Measurements from ENCODE around the gene STAT1.
"Not testable (repeated sequence)": the region's sequence is repeated elsewhere in the genome, so short reads cannot be mapped to it uniquely, and the experiment has no call there.

Gene STAT1

GRCh38 chr2:190961918-190962487 is 52.0 kb downstream of the STAT1 start:
- Mint-ChIP-seq H3K4me1 (peaks cover 8% of the 10 kb centered on the region), H3K36me3 (peaks cover 13% of the 10 kb centered on the region), H3K27me3 (no peaks in the 10 kb centered on the region), H3K27ac (peak overlapping the region; percentile 37), H3K4me3 (no peak overlapping the region), H3K9me3 (no peaks in the 10 kb centered on the region)
- no peak for ATAC-seq (ENCODE audit: low read depth)
- DNase-seq (ENCODE audit: low spot score in 2 of 2) = no peak

GRCh38 chr2:190961117-190961516 is 52.9 kb downstream of the STAT1 start:
- not testable (repeated sequence) for H3K27me3 Mint-ChIP-seq; H3K27ac Mint-ChIP-seq; ATAC-seq (ENCODE audit: low read depth); DNase-seq (ENCODE audit: low spot score in 2 of 2); H3K4me3 Mint-ChIP-seq; H3K9me3 Mint-ChIP-seq
- H3K4me1 Mint-ChIP-seq = peaks cover 11% of the 10 kb centered on the region
- H3K36me3 Mint-ChIP-seq = peaks cover 17% of the 10 kb centered on the region

DNA sequence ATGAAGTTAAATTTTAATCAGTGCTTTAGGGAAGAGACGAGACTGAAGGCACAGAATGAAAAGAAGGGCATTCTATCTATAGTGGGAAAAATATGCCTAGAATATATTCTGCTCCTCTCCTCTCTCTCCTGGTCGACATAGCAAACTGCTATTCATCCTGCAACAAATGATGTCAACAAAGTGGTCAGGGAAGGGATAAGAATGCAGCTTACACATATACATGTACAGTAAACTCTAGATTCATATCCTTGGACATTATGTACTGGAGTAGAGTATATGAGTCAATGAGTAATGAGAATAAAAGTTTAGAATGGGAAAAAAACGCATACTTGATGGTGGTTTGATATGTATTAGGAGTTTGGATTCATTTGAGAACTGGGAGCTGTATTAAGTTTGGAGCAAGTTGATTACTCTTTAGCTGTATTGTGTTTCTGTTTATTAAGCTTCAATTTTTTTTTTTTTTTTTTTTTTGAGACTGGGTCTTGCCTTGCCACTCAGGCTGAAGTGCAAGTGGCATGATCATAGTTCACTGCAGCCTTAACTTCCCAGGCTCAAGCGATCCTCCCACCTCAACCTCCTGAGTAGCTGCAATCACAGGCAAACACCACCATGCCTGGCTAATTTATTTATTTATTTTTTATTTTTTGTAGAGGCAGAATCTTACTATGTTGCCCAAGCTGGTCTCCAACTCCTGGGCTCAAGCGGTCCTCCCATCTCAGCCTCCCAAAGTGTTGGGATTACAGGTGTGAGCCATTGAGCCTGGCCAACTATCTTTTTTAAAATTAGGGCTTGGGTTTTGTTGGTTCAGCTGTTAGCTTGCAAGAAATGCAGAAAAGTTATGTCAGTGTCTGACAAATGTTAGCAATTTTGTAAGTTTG is 53.8 kb downstream of the STAT1 start:
- Mint-ChIP-seq H3K27me3 (no peaks in the 10 kb centered on the region), H3K4me1 (peaks cover 11% of the 10 kb centered on the region)

GRCh38 chr2:190953257-190953656 is 60.7 kb downstream of the STAT1 start:
- peaks cover 3% of the 10 kb centered on the region for H3K4me1 Mint-ChIP-seq
- DNase-seq (ENCODE audit: low spot score in 2 of 2) (no peak), ATAC-seq (ENCODE audit: low read depth) (no peak)
- H3K27me3 Mint-ChIP-seq = no peaks in the 10 kb centered on the region
- H3K27ac Mint-ChIP-seq = no peak overlapping the region
- H3K36me3 Mint-ChIP-seq = peaks cover 18% of the 10 kb centered on the region
- no peaks in the 10 kb centered on the region for H3K9me3 Mint-ChIP-seq
- no peak overlapping the region for H3K4me3 Mint-ChIP-seq

More for the DNA sequence above, 53.8 kb downstream of the STAT1 start:
- H3K36me3 Mint-ChIP-seq = peaks cover 24% of the 10 kb centered on the region
- no peak for ATAC-seq (ENCODE audit: low read depth)
- DNase-seq (ENCODE audit: low spot score in 2 of 2) = no peak
- no peak overlapping the region for H3K27ac Mint-ChIP-seq
- H3K9me3 Mint-ChIP-seq = no peaks in the 10 kb centered on the region
- no peak overlapping the region for H3K4me3 Mint-ChIP-seq

DNA sequence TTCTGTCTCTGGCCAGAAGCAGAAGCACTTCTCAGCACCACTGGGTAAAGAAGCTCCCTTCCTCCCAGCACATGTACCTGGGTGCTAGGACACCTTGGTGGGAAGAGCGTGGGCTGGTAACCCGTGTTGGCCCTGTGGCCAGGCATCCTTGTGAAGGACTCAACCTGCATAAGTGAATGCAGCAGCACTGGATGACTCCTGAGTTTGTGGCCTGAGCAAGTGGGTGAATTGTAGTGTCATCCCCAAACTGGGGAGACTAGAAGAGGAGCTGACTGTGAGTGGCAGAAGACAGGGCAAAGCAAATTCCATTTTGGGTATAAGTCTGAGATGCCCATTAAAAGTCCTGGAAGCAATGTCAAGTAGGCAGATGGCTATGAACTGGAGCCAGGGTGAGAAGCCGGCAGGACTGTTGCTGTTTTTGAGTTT is 63.4 kb downstream of the STAT1 start:
- peaks cover 5% of the 10 kb centered on the region for H3K36me3 Mint-ChIP-seq
- no peak overlapping the region for H3K27ac Mint-ChIP-seq
- DNase-seq (ENCODE audit: low spot score in 2 of 2) = no peak
- no peak for ATAC-seq (ENCODE audit: low read depth)
- H3K9me3 Mint-ChIP-seq = no peaks in the 10 kb centered on the region
- no peak overlapping the region for H3K4me3 Mint-ChIP-seq
- H3K4me1 Mint-ChIP-seq = peaks cover 6% of the 10 kb centered on the region
- H3K27me3 Mint-ChIP-seq = no peaks in the 10 kb centered on the region

DNA sequence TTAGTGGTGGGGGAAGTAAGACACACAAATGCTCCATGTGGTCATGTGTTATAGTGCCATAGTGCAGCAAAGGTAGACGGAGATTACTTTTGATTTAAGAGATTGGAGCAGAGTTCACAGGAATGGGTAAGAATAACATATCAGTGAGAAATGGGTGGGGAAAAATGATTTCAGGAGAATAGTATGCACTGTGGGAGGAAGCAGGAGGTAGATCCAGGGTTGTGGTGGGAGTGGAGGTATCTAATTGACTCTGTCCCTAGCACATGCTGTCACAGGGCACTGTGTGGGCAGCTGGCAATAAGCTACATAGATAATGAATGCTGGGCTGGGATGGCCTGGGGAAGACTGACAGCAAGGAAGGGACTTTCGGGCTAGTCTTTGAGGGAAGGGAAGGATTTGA is 65.3 kb downstream of the STAT1 start:
- ATAC-seq (ENCODE audit: low read depth) (no peak), DNase-seq (ENCODE audit: low spot score in 2 of 2) (no peak)
- Mint-ChIP-seq H3K4me3 (no peak overlapping the region), H3K4me1 (peaks cover 6% of the 10 kb centered on the region), H3K27ac (no peak overlapping the region), H3K27me3 (no peaks in the 10 kb centered on the region), H3K9me3 (no peaks in the 10 kb centered on the region), H3K36me3 (peaks cover under 1% of the 10 kb centered on the region)

DNA sequence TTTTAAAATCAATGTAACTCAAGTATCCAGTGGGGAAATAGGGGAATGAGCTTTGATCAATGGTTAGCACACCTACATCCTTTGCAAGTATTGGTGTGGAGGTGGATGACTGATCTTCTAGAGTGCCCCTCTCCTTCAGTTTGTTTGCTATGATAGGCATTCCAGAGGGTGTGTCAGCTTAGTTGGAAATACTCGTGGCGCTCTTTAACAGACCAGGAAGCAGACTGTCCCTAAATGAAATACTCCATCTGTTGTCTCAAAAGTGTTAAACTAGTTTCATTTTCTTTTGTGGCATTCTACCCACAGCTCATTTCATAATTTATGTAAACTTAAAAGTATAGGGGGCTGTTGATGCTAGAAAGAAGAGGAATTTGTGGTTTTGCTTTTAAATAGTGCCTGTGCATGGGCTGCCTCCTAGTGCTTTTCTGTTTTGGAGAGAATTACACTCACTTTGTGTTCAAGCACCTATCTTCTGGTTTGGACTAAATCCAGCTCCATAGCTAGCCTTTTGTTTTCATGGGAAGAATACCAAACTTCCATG is 66.2 kb downstream of the STAT1 start:
- peak; percentile 89 for ATAC-seq (ENCODE audit: low read depth)
- Mint-ChIP-seq H3K4me1 (peaks cover 6% of the 10 kb centered on the region), H3K9me3 (no peaks in the 10 kb centered on the region), H3K4me3 (no peak overlapping the region), H3K36me3 (no peaks in the 10 kb centered on the region), H3K27me3 (no peaks in the 10 kb centered on the region), H3K27ac (peak overlapping the region; percentile 79)
- DNase-seq (ENCODE audit: low spot score in 2 of 2) = peak in 1 of 2 donors; percentile 1

- H3K27me3 Mint-ChIP-seq = no peaks in the 10 kb centered on the region
- no peaks in the 10 kb centered on the region for H3K9me3 Mint-ChIP-seq
- ATAC-seq (ENCODE audit: low read depth) = no peak
- H3K4me3 Mint-ChIP-seq = no peak overlapping the region
- no peak overlapping the region for H3K27ac Mint-ChIP-seq
- no peak for DNase-seq (ENCODE audit: low spot score in 2 of 2)
- peaks cover 6% of the 10 kb centered on the region for H3K4me1 Mint-ChIP-seq
- H3K36me3 Mint-ChIP-seq = no peaks in the 10 kb centered on the region
These were observed 66.8 kb downstream of the STAT1 start for GRCh38 chr2:190947141-190947540.

DNA sequence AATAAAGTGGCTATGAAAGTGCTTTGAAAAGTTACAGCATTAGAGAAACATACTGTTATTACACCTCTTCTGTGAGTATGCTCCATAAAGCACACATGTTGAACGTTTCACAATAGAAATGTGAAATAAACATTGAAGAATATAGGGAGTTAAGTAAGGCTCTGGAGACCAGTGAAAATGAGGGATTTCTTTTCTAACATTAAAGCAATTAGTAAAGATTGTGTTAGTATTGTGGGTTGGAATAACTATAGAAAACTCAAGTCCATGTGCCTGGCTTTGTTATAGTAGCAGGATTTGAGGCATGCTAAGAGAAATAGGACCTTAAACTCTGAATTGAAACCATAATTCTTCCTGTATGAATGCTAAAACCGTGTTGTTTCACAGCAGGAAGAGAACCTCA is 70.3 kb downstream of the STAT1 start:
- Mint-ChIP-seq H3K4me1 (peaks cover 6% of the 10 kb centered on the region), H3K4me3 (no peak overlapping the region), H3K9me3 (no peaks in the 10 kb centered on the region), H3K27me3 (no peaks in the 10 kb centered on the region), H3K36me3 (no peaks in the 10 kb centered on the region), H3K27ac (no peak overlapping the region)
- no peak for DNase-seq (ENCODE audit: low spot score in 2 of 2)
- no peak for ATAC-seq (ENCODE audit: low read depth)

DNA sequence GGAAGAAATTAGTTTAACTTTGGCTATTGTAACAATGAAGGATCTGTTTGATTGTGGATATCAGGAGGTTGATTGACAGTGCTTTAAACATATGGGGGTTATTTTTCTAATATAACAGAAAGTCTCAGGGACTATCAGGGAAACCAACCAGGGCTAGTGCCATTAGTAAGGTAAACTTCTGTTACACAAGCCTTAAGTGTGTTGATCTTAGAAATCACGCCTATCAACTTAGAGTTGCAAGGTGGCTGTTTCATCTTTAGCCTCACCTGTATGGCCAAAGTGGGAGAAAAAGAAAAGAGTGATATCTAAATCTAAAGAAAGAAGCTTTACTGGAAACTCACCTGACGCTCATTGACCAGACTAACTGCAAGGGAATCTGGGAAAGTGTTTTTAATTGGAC is 71.3 kb downstream of the STAT1 start:
- ATAC-seq (ENCODE audit: low read depth) = no peak
- H3K27me3 Mint-ChIP-seq = no peaks in the 10 kb centered on the region
- H3K36me3 Mint-ChIP-seq = no peaks in the 10 kb centered on the region
- no peak overlapping the region for H3K27ac Mint-ChIP-seq
- peaks cover 5% of the 10 kb centered on the region for H3K4me1 Mint-ChIP-seq
- DNase-seq (ENCODE audit: low spot score in 2 of 2) = no peak
- no peak overlapping the region for H3K4me3 Mint-ChIP-seq
- H3K9me3 Mint-ChIP-seq = no peaks in the 10 kb centered on the region

- no peak for ATAC-seq (ENCODE audit: low read depth)
- Mint-ChIP-seq H3K4me1 (peaks cover 2% of the 10 kb centered on the region), H3K27ac (no peak overlapping the region), H3K9me3 (no peaks in the 10 kb centered on the region), H3K36me3 (no peaks in the 10 kb centered on the region), H3K27me3 (no peaks in the 10 kb centered on the region), H3K4me3 (no peak overlapping the region)
- no peak for DNase-seq (ENCODE audit: low spot score in 2 of 2)
These were observed 72.4 kb downstream of the STAT1 start for GRCh38 chr2:190941571-190941970.

- peaks cover 3% of the 10 kb centered on the region for H3K36me3 Mint-ChIP-seq
- no peak overlapping the region for H3K27ac Mint-ChIP-seq
- H3K27me3 Mint-ChIP-seq = no peaks in the 10 kb centered on the region
- ATAC-seq (ENCODE audit: low read depth) (no peak), DNase-seq (ENCODE audit: low spot score in 2 of 2) (no peak)
- no peak overlapping the region for H3K4me3 Mint-ChIP-seq
- H3K4me1 Mint-ChIP-seq = no peaks in the 10 kb centered on the region
- H3K9me3 Mint-ChIP-seq = no peaks in the 10 kb centered on the region
These were observed 73.5 kb downstream of the STAT1 start for GRCh38 chr2:190940454-190940853.

- no peaks in the 10 kb centered on the region for H3K9me3 Mint-ChIP-seq
- H3K36me3 Mint-ChIP-seq = peaks cover 5% of the 10 kb centered on the region
- DNase-seq (ENCODE audit: low spot score in 2 of 2) = no peak
- H3K4me3 Mint-ChIP-seq = no peak overlapping the region
- no peaks in the 10 kb centered on the region for H3K27me3 Mint-ChIP-seq
- H3K27ac Mint-ChIP-seq = no peak overlapping the region
- no peak for ATAC-seq (ENCODE audit: low read depth)
- H3K4me1 Mint-ChIP-seq = no peaks in the 10 kb centered on the region
These were observed 75.1 kb downstream of the STAT1 start for GRCh38 chr2:190938771-190939335.

GRCh38 chr2:190935054-190935453 is 78.9 kb downstream of the STAT1 start:
- peaks cover 12% of the 10 kb centered on the region for H3K36me3 Mint-ChIP-seq
- H3K4me1 Mint-ChIP-seq = peaks cover 1% of the 10 kb centered on the region
- H3K9me3 Mint-ChIP-seq = no peaks in the 10 kb centered on the region
- no peak for DNase-seq (ENCODE audit: low spot score in 2 of 2)
- no peak overlapping the region for H3K27ac Mint-ChIP-seq
- no peaks in the 10 kb centered on the region for H3K27me3 Mint-ChIP-seq
- no peak for ATAC-seq (ENCODE audit: low read depth)
- no peak overlapping the region for H3K4me3 Mint-ChIP-seq
